ENCODE measurements around the gene VHLL.
A peak's percentile ranks its signal among the peaks of the same experiment; 100 is the strongest.

VHLL gene

DNA sequence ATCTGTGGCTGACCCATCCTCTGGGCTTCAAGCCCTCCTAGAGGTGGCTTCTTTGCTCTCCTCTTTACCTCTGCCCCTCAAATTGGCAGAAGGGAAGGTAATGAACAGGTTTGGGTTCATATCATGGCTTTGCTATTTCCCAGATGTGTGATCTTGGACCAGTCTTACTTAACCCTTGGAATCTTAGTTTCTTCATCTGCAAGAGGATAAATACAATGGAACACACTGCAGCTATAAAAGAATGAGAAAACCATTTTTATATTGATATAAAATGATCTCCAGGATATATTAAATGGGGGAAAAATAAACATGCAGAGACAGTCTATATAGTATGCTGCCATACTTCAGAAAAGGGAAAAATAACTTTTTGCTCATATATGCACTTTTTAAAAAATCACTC lies 9.2 kb downstream of the VHLL start:
- DNase-seq, result no peak

DNA sequence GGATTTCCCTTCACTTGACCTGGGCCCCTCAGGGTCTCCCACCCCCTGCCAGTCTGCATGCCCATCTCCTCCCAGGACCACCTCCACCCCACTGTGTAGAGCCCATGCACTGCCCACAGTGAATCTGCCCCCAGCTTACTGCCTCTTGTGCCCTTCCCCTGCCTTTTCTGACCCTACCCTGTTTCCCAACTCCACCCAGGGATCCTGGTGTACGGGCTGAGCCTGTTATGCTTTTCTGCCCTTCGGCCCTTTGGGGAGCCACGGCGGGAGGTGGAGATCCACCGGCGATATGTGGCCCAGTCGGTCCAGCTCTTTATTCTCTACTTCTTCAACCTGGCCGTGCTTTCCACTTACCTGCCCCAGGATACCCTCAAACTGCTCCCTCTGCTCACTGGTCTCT lies 13.0 kb downstream of the VHLL start:
- DNase-seq, result no peak

DNA sequence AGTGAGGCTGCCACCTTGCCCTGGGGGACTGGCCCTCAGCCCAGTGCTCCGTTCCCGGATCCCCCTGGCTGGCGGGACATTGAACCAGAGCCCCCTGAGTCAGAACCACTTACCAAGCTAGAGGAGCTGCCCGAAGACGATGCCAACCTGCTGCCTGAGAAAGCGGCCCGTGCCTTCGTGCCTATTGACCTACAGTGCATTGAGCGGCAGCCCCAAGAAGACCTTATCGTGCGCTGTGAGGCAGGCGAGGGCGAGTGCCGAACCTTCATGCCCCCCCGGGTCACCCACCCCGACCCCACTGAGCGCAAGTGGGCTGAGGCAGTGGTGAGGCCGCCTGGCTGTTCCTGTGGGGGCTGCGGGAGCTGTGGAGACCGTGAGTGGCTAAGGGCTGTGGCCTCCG lies 13.7 kb downstream of the VHLL start:
- DNase-seq, result no peak

DNA sequence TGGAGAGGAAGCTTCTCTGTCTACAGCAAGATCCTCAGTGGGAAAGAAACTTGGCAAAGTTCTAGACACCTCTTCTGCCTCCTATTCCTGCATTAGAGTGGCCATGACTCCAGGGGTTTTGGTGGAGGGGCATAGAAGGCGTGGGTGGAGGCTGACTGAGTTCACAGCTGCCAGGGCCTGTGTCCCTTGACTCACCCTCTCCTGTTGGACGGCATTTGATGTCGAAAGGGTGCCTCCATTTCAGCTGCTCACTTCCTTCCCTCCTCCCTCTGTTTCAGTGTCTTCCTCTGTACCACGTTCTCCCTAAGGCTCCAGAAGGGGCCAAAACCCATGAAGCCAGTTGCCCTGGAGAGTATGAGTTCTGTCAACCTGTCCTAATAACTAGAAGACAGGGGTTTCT lies 14.3 kb downstream of the VHLL start:
- no peak for DNase-seq

DNA sequence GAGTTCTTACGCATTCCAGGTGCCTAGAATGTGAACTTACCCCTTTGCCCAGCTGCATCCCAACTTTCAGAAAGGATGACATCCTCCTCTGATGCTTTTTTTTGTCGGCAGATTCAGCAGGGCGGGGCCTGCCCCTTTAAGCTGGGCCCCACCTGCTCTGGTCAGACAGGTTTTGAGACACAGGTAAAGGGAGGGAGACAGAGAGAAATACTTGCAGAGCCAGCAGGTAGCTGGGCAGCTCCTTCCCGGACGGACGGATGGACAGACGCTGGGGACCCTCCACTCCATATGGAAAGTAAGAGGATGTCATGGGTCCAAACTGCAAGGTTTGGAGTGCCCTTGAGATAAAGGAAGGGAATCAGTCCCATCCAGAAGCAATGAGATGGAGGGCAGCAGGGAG lies 15.0 kb downstream of the VHLL start, which contains the start of gene TMEM79:
TMEM79 (plus strand) TSS at position 214 of the 400 bp plus-strand sequence. CDS start 902 bp downstream, outside the sequence.
- no peak for DNase-seq

DNA sequence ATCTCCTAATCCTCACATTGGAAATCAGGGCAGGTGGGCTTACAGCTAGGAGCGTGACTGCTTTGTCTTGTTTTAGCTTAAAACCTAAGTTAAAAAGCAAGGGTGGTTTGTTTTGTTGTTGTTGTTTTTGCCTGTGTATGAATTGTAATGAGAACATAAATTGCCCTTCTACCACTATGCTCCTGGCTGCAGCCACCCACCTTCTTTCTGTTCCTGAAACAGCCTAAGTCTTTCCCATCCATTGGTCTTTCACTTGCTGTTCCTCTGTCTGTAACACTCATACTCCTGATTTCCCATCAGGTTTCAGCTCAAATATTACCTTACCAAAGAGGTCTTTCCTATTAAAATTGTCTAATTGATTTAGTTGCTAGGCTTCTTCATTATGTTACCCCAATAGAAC lies 15.6 kb downstream of the VHLL start:
- DNase-seq, result no peak

DNA sequence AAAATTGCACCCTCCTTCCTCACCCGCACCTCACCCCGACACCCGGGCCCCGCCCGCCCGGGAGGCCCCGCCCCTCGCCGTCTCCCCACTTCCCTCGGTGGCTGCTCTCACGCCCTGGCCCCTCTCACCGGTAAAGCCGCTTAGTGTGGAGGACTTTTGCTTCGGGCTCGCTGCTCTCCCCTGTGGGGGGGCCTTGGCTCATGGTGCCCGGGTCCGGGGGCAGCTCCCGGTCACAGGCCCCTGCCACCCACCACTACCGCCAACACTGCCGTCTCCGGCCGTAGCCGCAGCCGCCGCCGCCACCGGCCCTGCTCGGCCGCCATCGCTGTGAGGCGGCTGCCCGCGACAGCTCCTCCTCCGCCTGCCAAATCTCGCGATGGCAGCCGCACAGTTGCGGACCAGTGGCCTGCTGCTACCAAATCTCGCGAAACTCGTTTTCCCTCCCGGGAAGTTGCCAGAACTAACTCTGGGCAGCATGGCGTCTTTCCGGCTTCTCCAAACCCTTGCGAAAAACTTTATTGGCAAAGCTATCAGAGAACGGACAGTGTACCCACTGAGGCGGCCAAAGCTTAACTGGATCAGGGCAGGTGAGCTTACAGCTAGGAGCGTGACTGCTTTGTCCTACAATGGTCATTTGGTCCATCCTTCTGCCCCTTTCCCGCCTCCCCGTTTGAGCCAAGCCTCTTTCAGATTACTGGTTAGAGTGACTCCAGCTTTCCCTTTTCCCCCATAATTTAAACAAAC lies 16.5 kb downstream of the VHLL start, which contains the start of gene SMG5:
SMG5 (minus strand) TSS at position 347 of the 744 bp plus-strand sequence; CDS start at position 202, 145 bp downstream.
- DNase-seq, result peak; percentile 95

DNA sequence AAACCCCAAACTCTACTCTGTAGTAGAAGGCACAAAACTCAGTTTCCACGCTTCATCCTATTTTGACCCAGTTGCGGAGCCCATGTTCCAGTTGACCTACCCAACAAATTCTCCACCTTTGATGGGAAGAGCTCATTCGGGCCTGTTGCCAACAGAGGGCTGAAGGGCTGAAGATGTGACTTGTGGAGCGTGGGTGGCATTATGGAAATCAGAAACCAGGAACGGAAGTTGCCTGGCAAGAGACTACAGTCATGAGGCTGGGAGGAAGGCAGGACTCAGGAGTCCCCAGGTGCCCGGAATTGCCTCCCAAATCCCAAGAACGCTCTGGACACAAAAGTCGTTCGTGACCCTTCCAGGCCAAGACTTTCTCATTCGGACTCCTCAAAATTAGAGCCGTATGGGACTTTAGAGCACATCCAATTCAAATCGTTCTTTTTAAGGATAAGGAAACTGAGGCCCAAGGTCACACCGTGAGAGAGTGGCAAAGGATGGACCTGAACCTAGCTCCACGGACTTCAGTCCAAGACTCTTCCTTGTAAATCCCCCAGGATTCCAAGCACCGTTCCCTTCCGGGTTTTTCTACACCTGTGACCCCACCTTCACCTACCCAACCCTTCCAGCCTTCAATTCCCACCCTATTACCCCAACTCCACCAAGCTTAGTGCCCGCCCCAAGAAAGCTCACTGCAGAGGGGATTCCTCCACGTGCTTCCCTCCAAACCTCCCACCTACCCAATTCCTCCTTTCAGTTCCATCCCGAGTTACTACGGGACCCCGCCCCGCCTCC lies 17.2 kb downstream of the VHLL start:
- DNase-seq, result no peak

DNA sequence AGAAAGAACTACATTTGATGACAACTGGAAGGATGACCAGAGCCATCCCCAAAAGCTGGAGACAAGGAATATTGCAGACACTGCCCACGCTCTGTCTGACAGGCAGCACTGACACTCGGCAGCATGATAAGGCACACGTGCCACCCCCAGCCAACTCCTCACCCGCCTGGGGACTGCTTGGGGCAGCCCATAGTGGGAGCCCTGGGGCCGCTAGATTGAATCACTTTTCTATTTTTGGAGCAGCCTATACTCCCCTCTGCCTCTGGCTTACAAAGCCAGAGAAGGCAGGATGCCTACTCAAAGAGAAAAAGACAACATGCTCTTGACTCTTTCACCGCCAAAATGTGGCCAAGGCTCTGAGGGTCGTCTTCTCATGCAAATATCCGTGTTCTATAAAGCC lies 17.8 kb downstream of the VHLL start:
- peak; percentile 46 for DNase-seq

DNA sequence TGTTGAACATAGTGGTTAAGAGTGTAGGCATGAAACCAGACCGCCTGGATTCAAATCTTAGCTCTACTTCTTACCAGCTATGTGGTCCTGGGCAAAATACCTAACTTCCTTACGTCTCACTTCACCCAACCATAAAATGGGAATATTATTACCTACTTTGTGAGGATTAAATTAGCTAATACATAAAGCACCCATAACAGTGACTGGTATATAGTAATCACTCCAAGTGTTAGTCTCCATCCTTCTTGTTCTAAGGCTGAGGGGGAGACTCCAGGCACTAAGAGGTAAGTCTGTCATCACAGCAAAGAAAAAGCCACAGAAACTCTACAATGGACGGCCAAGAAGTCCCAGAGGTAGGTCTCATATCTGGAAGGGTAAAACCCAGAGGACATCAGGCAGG lies 19.3 kb downstream of the VHLL start:
- DNase-seq, result no peak

DNA sequence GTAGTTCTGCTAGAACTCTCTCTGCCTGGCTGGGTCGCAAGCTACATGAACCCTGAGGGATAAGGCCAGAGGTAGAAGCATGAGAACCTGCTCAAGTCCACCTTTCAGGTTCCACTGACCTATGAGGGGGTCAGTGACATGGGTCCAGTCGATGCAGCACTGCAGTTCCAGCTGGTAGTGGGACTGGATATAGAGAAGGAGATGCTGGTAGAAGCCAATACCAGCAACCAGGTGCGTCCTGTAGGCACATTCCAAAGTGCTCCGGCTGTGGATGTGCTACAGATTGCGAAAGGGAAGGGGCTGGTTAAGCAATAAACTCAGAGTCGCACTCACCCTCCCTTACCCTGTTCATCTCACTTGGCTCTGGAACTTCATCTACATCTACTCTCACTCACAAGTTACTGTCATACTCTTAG lies 22.1 kb downstream of the VHLL start:
- no peak for DNase-seq

DNA sequence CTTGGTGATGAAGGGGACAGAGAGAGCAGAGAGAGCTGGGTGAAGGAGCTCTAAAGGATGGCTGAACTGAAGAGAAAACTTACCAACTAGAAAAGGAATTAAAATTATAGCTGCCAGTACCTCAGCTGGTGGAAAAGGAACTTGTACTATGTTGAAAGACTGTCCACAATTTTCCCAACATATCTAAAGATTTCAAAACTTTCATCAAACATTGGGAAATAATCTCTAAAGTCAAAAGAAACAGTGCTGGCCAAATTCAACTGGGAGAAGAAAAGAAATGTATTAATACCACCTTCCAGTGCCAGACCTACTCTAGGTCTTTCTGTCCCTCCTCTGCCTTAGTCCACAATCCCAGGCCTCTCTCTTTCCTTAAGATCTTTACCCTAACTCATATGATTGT lies 22.6 kb downstream of the VHLL start:
- DNase-seq, result no peak

DNA sequence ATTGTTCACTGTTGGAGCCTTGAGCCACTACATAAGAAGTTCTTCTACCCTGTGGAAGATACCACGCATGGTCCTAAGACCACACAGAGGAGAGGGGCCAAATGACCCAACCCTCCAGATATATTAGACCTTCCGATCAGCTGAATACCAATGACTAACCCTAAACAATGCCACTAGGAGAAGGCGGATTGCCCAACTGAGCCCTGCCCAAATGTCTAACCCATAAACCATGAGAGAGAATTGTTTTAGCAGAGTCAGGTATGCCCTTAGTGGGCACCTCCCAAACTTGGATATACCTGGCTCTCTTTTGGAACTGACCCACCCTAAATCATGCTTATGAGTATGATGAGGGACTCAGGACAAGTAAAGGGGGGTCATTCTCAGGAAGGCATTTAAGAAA lies 28.8 kb downstream of the VHLL start:
- DNase-seq, result no peak

DNA sequence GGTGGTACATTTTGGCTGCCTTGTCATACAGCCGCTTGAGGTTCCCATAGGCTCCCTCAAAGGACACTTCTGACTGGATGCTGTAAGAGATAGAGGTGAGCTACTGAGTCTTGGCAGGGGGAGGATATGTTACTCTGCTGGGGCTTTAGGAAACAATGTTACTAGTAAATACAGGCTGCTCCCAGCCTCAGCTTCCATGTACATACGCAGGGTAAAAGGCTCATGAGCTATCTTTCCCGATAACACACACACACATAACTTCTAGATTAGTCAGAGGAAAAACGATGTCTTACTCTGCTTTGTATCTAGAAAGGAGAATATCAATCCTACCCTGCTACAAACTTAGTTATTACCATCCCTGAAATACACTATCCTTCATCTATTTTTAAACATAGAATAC lies 30.8 kb downstream of the VHLL start:
- DNase-seq, result no peak

DNA sequence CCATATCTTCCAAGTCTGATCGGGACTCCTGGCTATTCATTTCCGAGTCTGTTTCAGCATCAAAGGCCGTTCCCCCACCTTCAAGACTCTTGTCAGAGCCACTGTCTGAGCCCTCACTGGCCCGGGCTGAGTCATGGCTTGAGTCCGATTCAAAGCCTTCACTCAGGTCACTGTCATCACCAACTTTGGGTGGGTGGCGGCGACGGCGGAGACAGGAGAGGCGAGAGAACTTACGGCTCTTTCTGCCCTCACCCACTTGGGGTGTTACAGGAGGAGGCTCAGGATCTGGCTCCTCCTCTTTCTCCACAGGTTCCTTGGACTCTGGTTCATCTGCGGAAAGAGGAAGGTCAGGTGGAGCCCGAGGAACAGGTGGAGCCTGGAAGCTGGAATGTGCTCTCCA lies 33.1 kb downstream of the VHLL start:
- no peak for DNase-seq

DNA sequence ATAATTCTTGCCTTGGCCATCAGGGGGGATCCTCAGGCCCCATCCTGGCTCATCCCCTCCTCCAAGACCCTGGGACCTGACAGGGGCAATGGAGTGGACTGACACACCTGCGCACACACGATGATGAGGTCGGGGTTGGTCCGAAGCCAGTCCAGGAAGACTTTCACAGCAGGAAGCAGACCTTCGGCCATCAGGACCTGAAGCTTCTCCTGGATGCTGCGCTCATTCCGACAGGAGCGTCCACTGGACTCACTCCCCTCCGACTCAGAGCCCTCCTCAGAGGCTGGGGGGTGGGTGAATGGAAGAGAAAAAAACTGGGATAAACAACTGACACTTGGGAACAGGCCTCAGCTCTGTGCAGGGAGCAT lies 35.8 kb downstream of the VHLL start:
- DNase-seq, result no peak

DNA sequence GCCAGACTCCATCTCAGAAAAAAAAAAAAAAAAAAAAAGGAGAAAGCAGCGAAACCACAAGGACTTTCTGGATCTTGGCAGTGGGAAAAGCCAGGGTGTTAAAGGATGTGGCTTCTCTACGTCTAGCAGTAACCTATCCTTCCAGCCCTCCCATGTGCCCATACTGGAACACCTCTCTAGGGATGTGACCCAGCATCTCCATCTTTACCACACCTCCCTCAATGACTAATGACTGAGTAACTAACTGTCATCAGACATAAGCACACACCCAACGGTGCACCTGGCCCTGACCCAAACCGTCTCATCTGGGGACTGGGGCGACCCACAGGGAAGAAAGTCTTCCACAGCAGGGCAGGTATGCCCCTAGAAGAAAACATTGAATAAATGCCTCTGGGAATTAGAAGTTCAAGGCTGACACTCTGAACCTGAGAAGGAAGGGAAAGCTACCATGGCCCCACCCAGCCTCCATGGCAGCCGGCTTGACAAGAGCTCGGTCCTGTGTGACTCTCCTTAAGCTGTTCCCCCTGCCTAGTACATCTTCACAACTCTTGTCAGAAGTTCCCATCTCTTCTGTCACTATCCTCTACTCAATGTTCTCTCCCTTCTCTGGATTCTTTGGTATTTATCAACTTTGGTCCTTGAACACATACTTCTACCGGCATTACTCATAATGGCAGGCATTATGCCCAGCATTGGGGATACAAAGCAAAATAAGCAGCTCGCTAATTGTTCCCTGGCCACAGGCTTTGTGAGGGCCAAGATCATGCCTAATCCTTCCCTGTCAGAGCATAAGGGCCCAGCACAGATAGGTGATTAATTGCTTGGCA lies 36.4 kb downstream of the VHLL start:
- no peak for DNase-seq

DNA sequence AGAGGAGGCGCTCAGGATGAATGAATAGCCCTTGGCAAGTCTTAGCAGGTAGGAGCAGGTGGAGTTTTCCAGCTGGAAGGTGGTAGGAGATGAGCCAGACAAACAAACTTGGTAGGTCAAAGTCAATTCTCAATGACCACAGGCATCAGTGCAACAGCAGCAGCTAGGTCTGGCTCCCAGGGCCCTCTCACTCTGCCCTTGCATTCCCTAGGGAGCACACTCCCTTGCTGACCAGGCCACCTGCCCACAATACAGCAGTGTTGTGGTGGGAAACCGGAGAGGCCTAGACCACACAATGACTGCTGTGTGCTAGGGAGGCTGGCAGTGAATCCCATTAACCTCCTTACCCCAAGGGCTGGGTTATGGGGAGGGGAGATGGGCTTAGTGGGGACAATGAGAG lies 38.2 kb downstream of the VHLL start:
- DNase-seq, result no peak

DNA sequence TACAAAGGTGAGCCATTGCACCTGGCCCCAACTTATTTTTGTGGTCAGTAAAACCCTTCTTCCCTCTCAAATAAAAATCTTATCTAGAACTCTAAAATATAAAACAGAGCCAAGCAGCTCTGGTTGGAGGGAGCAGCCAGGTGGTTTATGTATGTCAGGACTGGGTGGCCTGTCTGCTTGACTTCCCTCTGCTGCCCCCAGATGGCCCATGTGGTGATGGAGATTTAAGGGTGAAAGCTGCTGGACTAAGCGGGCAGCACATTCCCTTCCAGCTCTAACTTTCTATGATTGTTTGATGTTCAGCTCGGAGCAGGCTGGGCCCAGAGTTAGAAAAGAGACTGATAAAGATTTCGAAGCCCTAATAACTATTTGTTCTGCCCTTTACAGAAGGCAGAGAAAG lies 39.3 kb downstream of the VHLL start:
- DNase-seq, result no peak

DNA sequence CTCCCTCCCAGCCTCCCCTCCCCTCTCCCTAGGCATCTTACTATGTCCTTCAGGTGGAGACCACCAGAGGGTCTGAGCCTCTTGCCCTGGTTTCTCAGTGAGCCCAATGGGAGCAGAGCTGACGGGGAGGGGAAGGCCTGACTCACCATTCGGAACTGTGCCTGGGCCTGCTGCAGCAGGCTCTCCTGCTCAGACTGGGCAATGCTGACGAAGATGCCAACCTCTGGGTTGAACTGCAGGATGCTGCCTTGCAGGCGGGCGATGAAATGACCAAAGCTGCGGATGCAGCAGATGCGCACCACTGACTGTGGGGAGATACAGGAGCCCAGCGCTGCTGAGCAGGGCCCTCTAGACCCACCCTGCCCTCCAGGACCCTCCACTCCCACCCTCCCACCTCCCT lies 40.2 kb downstream of the VHLL start:
- DNase-seq, result no peak

DNA sequence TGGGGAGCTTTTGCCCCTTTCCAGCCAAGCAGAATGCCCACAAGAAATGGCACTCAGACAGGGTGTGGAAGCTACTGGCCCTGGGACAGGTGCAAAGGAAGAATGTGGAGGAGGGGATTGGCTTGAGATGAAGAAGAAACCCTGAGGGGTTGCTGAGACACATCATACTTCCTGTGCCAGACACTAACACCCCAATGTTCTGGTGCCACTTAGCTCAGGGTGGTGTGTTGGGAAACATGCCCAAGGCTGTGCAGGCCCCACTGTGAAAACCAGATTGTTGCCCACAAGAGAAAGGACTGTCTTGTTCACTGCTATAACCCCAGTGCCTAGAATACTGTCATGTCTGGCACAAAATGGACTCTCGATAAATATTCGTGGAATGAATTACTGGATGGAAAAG lies 41.4 kb downstream of the VHLL start:
- DNase-seq, result no peak

DNA sequence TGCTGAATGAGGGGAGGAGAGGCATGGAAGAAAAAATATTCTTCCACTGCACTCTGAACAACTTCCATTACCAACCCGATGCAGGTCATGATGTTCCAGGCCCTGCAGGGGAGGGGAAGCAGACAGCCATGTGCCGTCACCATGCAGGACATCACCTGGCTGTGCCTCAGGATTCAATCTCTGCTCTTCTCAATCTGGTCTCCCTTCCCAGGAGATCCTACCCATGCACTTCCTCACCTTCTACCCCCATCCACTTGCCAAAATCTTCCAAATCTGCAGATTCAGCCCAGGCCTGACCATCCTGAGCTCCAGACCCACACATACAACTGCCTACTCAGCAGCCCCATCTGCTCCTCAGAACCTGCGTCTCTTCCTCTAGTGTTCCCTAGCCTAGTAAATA lies 45.5 kb downstream of the VHLL start:
- no peak for DNase-seq

DNA sequence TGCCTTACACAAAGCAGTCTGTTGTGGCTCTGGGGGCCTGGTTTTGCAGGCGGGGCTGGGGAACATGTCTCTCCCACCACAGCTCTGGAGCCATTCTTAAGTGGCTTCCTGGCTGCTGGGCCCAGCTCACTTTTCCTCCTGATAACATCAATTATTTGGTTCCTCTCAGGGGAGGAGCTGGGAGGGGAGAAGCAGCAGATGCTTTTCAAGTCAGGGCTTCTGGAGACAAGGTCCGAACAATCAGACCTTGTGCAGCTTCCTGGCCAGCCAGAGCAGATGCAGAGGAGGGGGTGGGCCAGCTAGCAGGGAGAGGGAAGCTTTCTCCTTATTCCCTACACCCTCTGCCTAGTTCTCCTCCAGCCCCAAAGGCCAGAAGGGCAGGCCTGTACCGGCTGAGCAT lies 47.6 kb downstream of the VHLL start:
- no peak for DNase-seq

DNA sequence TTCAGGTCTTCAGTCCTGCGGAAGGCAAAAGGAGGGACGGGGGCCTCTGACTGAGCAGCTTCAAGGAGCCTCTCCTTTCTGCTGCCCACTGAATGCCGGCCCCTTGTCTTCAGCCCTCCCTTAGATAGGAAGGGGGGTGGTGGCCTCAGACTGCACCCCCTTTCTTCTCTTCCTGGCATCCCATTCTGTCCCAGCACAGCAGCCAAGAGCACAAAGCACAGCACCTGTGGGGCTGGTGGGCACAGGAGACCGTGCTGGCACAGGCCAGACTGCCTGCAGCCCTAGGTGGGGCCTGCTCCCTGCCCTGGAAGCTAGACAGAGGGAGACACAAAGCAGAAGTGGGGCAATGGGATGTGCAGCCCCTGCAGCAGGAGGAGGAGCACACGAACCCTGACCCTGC lies 49.5 kb downstream of the VHLL start:
- DNase-seq, result no peak

Measured in activated CD8-positive, alpha-beta memory T cell treated with anti-CD3 and anti-CD28 coated beads, Interleukin-2, amount 50 U/mL, for 4 hours (primary cell).